NCI-H2227 treated with DMSO at 0.1 percent for 48 hours (cell line): ENCODE measurements around the gene HPSE.
A peak's percentile ranks its signal among the peaks of the same experiment; 100 is the strongest.
"Not testable (repeated sequence)": the region's sequence is repeated elsewhere in the genome, so short reads cannot be mapped to it uniquely, and the experiment has no call there.

Experiments
- DNase-seq: peaks from one replicate; lab custom pipeline; 2025; lab: John Stamatoyannopoulos, UW

HPSE gene

GRCh38 chr4:83283181-83283580 is 51.5 kb downstream of the HPSE start:
- DNase-seq = no peak

DNA sequence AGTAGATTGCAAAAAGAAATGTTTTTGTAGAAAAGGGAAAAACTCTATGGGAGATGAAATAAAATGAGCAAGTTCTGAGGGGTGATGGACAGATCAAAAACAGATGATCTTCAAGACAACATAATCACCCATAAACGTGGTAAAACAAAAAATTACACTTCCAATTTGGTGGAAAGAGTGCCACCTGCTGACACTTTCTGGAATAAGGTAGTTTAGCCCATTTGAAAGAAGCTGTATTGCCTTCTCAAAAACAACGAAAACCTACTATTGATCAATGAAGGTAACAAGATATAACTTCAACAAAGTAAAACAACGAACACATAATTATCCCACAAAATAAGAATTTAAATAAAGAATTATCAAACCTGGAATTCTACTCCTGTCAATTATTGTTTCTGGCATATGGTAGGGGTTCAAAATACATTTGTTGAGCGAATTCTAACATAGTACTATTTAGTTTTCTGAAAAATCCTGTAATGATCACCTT is 52.6 kb downstream of the HPSE start:
- DNase-seq = peak; percentile 22

DNA sequence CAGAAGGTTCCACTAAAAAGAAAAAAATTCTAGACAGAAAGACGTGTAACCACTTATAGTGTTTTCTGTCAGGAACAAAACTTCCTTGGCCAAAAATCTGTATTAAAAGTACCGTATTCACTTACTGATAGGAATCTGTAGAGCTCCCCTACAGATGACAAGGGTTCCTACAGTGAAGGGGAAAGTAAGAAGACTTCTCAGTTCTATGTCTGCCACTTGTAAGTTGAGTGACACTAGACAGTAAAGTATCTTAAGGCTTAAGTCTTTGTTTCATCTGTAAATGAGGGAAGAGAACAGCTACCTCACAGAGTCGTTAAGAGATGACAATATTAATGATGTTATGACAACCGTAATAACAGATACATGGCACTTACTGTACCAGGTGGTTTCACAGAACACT is 53.3 kb downstream of the HPSE start:
- DNase-seq = no peak

GRCh38 chr4:83276299-83277040 is 58.2 kb downstream of the HPSE start:
- no peak for DNase-seq

DNA sequence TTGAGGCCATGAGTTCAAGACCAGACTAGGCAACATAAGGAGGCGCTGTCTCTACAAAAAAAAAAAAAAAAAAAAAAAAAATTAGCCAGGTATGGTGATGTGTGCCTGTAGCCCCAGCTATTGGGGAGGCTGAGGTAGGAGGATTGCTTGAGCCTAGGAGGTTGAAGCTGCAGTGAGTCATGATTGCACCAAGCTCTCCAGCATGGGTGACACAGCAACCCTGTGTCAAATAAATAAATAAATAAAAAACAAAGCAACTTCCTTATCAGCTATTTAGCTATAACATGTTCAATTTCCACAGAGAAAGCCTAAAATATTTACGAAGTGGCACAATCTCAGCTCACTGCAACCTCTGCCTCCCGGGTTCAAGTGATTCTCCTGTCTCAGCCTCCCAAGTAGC is 60.7 kb downstream of the HPSE start:
- not testable (repeated sequence) for DNase-seq

- DNase-seq = no peak
These were observed 61.7 kb downstream of the HPSE start for GRCh38 chr4:83272900-83273299.

DNA sequence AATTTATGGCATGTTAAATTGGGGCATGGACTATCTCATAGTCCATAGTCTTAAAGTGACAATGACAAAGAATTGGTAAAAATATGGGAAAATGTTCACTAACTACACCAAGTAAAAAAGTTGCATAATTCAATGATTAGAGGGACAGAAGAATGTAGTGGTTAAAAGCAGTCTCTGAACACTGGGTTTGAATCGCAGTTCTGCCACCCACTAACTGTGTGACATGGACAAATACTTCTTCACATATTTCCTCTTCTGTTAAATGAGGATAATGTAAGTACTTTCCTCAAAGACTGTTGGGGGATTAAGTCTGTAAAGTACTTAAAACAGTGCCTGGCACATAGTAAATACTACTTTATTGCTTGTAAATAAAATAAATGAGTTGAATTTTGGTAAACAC is 65.4 kb downstream of the HPSE start:
- no peak for DNase-seq

DNA sequence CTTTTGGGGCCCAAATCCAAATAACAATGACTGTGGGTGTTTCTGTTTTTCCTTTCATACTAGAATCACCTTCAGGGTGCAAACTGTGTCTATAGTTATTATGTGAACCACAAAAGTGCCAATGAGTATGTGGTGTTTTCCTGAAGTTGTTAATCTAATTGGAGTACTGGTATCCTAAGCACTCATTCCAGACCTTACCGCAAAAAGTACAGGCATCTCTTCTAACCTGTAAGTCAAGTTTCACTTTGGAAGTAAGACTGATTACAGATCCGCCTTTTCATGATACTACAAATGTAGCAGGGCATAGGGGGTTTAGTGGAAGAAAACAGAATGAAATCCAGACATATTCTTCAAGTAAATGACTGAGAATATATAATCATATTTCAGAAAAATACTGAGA is 66.2 kb downstream of the HPSE start:
- no peak for DNase-seq

DNA sequence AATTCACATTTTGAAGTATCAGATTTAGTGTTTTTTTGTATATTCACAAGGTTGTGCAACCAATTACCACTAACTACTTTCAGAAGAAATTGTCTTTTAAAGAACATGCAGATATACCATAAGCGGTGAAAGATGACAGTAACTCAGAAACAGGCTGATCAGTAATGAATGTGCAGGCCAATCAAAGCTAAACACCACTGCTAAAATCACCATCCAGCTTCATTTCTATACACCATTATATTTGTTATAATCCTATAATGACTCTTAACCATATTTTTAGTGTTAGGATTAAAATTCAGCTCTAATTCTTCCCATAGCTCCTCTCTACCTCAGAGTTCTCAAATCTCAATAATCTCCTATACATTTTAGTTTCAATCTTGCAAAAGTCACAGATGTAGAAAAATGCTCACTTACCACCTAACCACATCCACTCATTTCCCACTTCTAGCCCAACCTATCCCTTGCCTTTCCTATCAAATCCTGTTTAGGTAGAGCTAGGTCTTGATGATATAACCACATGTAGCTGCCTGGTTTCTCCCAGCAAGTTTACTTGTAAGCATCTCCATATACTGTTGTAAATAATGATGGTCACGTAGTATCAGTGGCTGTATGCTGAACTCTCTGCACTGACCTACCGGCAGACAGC is 66.7 kb downstream of the HPSE start:
- no peak for DNase-seq

GRCh38 chr4:83267121-83267829 is 67.4 kb downstream of the HPSE start:
- no peak for DNase-seq

DNA sequence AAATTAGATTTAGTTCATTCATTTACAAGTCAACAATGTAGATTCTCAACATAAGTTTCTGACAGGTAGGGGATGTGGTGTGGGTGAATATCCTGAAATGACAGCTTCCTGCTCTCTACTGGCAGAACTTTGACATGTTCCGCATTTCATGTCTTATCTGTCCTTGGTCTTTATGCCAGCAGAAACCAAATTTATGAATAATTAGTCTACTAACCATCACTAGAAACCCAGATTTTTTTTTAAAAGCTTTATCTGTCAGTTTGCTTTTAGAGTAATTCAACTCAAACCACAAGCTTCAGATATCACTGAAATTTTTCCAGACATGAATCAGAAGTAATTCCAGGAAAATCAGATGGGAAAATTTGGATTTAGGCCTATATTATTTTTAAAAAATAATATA is 68.0 kb downstream of the HPSE start:
- DNase-seq = no peak

- no peak for DNase-seq
These were observed 71.5 kb downstream of the HPSE start for GRCh38 chr4:83263106-83263505.

DNA sequence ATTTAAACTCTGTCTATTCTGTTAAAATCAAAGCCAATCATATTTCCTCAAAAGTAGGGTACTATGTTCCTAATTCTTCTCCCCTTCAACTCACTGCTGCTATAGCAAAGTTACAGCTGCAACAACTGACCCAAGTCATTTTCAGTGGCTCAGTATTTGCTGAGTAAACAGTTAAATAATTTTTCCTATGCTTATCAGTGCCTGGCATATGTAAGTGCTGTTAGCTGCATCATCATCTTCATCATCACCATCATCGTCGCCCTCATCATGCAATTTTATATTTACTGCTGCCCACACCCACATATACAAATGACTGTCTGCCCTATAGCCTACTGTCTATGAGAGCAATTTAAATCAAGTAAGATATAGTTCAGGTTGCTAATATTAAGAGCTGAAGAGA is 72.0 kb downstream of the HPSE start:
- DNase-seq = no peak

DNA sequence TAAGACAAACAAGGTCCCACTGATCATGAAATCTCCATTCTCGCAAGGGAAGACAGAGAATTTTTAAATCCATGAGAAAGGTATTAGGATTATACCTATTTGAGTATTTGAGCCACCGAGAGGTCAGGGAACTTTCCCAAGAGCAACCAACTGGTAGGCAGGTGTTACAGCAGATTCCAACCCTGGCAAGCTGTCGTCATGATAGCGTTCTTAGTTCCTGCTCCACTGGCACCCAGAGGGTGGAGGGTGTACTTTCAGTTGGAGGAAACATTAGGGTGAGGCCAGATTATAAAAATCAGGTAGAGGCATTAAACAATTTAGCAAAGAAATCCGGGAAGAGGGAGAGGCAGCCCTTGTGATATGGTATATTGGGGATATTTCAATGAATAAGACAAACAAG is 73.3 kb downstream of the HPSE start:
- DNase-seq = no peak

DNA sequence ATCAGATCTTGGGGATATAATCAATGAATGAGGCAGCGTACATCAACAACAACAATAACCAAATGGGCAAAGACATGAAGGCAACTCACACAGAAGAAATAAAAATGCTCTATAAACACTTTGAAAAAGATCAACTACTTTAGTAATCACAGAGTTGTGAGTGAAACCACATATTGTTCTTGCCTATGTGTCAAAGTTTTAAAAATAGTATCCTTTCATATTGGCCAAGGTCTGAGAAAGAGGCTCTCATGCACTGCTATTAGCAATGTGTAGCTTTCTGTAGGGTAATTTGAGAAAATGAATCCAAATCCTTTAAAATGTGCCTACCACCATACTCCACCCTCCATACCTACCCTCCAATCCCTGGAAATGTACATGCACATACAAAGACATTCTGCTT is 75.1 kb downstream of the HPSE start:
- no peak for DNase-seq

DNA sequence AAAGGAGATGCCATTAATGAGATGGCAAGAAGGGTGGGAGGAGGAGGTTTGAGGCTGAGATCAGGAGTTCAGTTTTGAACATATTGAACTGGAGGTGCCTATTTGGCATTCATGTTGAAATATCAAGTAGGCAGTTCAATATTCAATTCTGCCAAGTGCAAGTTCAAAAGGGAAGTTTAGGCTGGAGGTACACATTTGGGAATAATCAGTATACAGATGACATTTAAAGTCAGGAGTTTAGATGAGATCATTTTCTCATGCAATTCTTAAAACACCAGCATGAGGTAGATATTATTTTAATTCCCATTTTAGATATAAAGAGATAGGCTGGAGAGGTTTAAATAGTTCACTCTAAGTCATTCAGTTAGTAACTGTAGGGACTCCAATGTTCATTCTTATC is 76.2 kb downstream of the HPSE start:
- DNase-seq = no peak

DNA sequence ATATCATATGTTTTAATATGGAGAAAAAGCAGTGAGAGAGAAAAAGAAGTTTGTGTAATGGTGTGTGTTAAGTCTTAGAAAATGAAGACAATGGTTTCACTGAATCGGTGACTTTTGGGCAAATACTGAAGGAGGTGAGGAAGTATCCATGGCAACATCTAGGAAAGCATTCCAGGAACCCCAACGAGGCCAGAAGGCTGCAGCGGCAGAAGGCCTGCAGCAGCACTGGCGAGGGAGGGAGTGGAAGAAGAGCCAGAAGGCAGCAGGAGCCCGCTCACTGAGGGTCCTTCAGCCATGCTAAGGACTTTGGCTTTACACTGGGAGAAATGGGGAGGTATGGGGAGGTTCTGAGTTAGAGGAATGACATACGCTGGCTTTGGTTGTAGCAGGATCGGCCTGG is 76.8 kb downstream of the HPSE start:
- no peak for DNase-seq

GRCh38 chr4:83255584-83255983 is 79.1 kb downstream of the HPSE start:
- peak; percentile 6 for DNase-seq

- peak; percentile 7 for DNase-seq
These were observed 81.8 kb downstream of the HPSE start for GRCh38 chr4:83252782-83253405.

DNA sequence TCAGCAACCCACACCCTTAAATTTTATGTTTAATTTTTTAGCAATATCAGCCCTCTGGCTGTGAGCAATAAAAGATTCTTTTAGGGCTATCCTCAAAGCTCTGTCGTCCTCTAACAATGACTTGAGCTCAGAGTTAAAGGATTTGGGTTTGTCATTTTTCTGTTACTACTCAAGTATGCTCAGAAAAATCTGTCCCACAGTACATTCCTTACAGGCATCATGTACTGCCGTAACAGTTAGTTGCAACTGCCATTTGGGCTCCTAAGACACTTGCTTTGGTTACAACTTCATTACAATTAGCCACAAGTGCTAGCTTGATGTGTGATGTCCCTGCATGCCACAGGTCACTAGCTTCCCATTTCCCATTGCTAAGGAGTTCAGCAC is 83.2 kb downstream of the HPSE start:
- DNase-seq = no peak

DNA sequence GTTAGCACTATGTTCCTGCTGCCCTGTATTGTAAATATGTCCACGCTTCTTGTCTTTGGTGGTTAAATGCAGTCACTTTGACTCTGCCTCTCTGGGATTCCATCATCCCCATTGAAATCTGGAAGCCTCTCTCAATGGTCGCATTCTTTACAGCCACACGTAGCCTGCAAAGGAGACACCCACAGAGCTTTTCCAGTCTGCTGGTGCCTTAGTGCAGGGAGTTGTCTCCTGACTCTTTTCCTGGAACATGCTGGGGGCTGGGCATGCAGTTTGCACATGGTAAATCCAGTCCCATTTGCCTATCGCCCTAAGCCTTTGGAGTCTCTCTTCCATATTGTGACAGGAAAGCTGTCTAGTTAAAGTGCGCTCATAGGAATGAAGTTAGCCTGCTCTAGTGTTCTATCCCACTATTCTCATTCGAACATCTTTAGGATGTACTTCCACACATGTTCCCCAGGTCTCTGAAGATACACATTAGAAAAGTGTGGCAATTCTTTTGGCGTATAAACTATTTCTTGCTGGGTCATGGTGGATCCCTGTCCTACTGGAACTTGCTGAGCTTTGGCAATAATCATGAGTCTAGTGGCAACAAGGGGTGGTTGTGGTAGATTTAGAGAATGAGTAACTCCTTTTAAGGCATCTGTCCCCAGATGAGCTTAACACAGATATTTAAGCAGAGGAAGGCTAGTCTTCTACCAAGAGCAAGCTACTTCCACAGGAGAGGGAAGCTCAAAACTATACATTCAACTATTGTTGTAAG is 83.8 kb downstream of the HPSE start:
- no peak for DNase-seq

GRCh38 chr4:83248486-83248885 is 86.2 kb downstream of the HPSE start:
- DNase-seq = no peak
